Breast epithelium (tissue), 3 donors: Measurements from ENCODE around the gene DDX10.

Source experiments
- POLR2A ChIP-seq: fragments of 450-650 bp; IDR thresholded peaks from one replicate; pipeline ENCODE4 v1.6.1; 2016; ENCODE audit warnings: antibody characterized with exemption, mild to moderate bottlenecking, moderate library complexity
- POLR2AphosphoS5 ChIP-seq, 3 donors: sonication (generic); formaldehyde crosslinking; IDR thresholded peaks; one replicate each; pipeline ENCODE4 v1.6.1; 2017; ENCODE audit warnings: antibody characterized with exemption in 3 of 3
- TF ChIP-seq, protein P1 (sequence below), 3 donors: fragments of 450-650 bp; IDR thresholded peaks; one replicate each; pipeline ENCODE4 v1.5.1; 2016 to 2017; ENCODE audit warnings: antibody characterized with exemption in 3 of 3, mild to moderate bottlenecking in 3 of 3, moderate library complexity in 3 of 3

DNA sequence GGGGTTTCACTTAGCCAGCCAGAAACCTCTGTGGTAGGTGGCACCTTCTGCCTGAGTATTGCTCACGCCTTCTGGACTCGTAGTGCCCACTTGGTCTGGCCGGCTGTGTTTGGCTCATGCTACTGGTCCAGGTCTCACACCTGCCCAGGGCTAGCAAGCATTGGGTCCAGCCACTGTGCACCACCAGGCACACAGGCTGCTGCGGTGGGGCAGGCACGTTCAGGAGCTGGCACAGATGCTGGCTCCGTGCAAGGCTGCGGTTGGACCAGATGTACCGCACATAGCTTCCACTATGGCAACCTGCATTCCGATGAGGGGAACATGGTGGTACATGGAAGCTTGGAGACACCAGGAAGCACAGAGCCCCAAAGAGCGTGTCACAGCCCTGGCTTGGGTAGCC lies 36.5 kb upstream of the DDX10 start:
- TF ChIP-seq, protein P1, sequence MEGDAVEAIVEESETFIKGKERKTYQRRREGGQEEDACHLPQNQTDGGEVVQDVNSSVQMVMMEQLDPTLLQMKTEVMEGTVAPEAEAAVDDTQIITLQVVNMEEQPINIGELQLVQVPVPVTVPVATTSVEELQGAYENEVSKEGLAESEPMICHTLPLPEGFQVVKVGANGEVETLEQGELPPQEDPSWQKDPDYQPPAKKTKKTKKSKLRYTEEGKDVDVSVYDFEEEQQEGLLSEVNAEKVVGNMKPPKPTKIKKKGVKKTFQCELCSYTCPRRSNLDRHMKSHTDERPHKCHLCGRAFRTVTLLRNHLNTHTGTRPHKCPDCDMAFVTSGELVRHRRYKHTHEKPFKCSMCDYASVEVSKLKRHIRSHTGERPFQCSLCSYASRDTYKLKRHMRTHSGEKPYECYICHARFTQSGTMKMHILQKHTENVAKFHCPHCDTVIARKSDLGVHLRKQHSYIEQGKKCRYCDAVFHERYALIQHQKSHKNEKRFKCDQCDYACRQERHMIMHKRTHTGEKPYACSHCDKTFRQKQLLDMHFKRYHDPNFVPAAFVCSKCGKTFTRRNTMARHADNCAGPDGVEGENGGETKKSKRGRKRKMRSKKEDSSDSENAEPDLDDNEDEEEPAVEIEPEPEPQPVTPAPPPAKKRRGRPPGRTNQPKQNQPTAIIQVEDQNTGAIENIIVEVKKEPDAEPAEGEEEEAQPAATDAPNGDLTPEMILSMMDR (IDR thresholded peaks at IDR 0.05) = no peak
- no peak for TF ChIP-seq POLR2AphosphoS5 (IDR thresholded peaks at IDR 0.05)
- no peak for TF ChIP-seq POLR2A
